ENCODE data around the gene MLPH. TPM values are rescaled to one million over a fixed set of nuclear protein-coding genes. Genes with fewer than 3 reads are reported as not detected.
"Not testable (repeated sequence)": the region's sequence is repeated elsewhere in the genome, so short reads cannot be mapped to it uniquely, and the experiment has no call there.

Gene MLPH
- total RNA-seq, 1 donor from 2014 or later = 34.6 TPM

- DNase-seq (ENCODE audit: extremely low spot score in 2 of 2) = no peak
- Histone ChIP-seq H3K36me3 (no peaks in the 10 kb centered on the region), H3K4me1 (peaks cover 6% of the 10 kb centered on the region), H3K9me3 (no peaks in the 10 kb centered on the region), H3K4me3 (no peak overlapping the region), H3K27ac (no peak overlapping the region), H3K27me3 (no peaks in the 10 kb centered on the region)
- intact Hi-C loops (cut with DNase I) = no loop called here
- TF ChIP-seq POLR2AphosphoS5 (IDR thresholded peaks at IDR 0.05; ENCODE audit: insufficient read depth in 1 of 2, low read depth in 1 of 2) (no peak), POLR2A (IDR thresholded peaks at IDR 0.05) (no peak), CTCF (IDR thresholded peaks at IDR 0.05) (no peak)
These were observed 105.5 kb downstream of the MLPH start for GRCh38 chr2:237592425-237592980.

GRCh38 chr2:237593036-237593435 is 106.0 kb downstream of the MLPH start:
- DNase-seq (ENCODE audit: extremely low spot score in 2 of 2) = no peak
- Histone ChIP-seq H3K27me3 (no peaks in the 10 kb centered on the region), H3K9me3 (no peaks in the 10 kb centered on the region), H3K36me3 (no peaks in the 10 kb centered on the region), H3K4me1 (peaks cover 6% of the 10 kb centered on the region), H3K4me3 (no peak overlapping the region), H3K27ac (no peak overlapping the region)
- intact Hi-C loops (cut with DNase I) = no loop called here
- TF ChIP-seq POLR2AphosphoS5 (IDR thresholded peaks at IDR 0.05; ENCODE audit: insufficient read depth in 1 of 2, low read depth in 1 of 2) (no peak), POLR2A (IDR thresholded peaks at IDR 0.05) (no peak), CTCF (IDR thresholded peaks at IDR 0.05) (no peak)

- no peak for DNase-seq (ENCODE audit: extremely low spot score in 2 of 2)
- no peak overlapping the region for H3K27ac ChIP-seq
- H3K27me3 ChIP-seq = no peaks in the 10 kb centered on the region
- H3K9me3 ChIP-seq = no peaks in the 10 kb centered on the region
- no peak overlapping the region for H3K4me3 ChIP-seq
- H3K36me3 ChIP-seq = no peaks in the 10 kb centered on the region
- no peak for TF ChIP-seq POLR2AphosphoS5 (IDR thresholded peaks at IDR 0.05; ENCODE audit: insufficient read depth in 1 of 2, low read depth in 1 of 2)
- no peak for TF ChIP-seq POLR2A (IDR thresholded peaks at IDR 0.05)
- no peak for TF ChIP-seq CTCF (IDR thresholded peaks at IDR 0.05)
- peaks cover 6% of the 10 kb centered on the region for H3K4me1 ChIP-seq
- intact Hi-C loops (cut with DNase I) = no loop called here
These were observed 106.7 kb downstream of the MLPH start for GRCh38 chr2:237593596-237594320.

GRCh38 chr2:237594514-237594871 is 107.4 kb downstream of the MLPH start:
- DNase-seq (ENCODE audit: extremely low spot score in 2 of 2) = no peak
- Histone ChIP-seq H3K36me3 (no peaks in the 10 kb centered on the region), H3K4me3 (no peak overlapping the region), H3K9me3 (no peaks in the 10 kb centered on the region), H3K27me3 (no peaks in the 10 kb centered on the region), H3K27ac (no peak overlapping the region), H3K4me1 (peaks cover 6% of the 10 kb centered on the region)
- TF ChIP-seq POLR2AphosphoS5 (IDR thresholded peaks at IDR 0.05; ENCODE audit: insufficient read depth in 1 of 2, low read depth in 1 of 2) (no peak), CTCF (IDR thresholded peaks at IDR 0.05) (no peak), POLR2A (IDR thresholded peaks at IDR 0.05) (no peak)
- intact Hi-C loops (cut with DNase I) = no loop called here

GRCh38 chr2:237595829-237596519 is 108.9 kb downstream of the MLPH start:
- not testable (repeated sequence) for H3K27ac ChIP-seq, H3K4me3 ChIP-seq

More at GRCh38 chr2:237595829-237596519, 108.9 kb downstream of the MLPH start:
- intact Hi-C loops (cut with DNase I); H3K4me1 ChIP-seq; H3K9me3 ChIP-seq; DNase-seq (ENCODE audit: extremely low spot score in 2 of 2); H3K27me3 ChIP-seq; H3K36me3 ChIP-seq: not testable (repeated sequence)
